Left ventricle myocardium inferior (tissue), 1 donor: Measurements from ENCODE around the gene CCR4. TPM values are rescaled to one million over a fixed set of nuclear protein-coding genes. Genes with fewer than 3 reads are reported as not detected.

Experiments
- DNase-seq: peaks from one replicate; pipeline ENCODE4 v3.0.0-alpha.2; 2020
- H3K27ac ChIP-seq: fragments of 200-600 bp; replicated peaks from 2 replicates; pipeline ENCODE4 v1.8.0; 2021
- H3K27me3 ChIP-seq: fragments of 200-600 bp; 2 replicates; pipeline ENCODE4 v1.8.0; 2021; ENCODE audit warnings: low read depth
- H3K36me3 ChIP-seq: fragments of 200-600 bp; 2 replicates; pipeline ENCODE4 v1.8.0; 2021
- H3K4me1 ChIP-seq: fragments of 200-600 bp; 2 replicates; pipeline ENCODE4 v1.8.0; 2021
- H3K4me3 ChIP-seq: fragments of 200-600 bp; 2 replicates; pipeline ENCODE4 v1.8.0; 2021; ENCODE audit warnings: mild to moderate bottlenecking, moderate library complexity
- H3K9me3 ChIP-seq: fragments of 200-600 bp; replicated peaks from 2 replicates; pipeline ENCODE4 v1.8.0; 2021
- intact Hi-C: fragments of 100-400 bp; cut with micrococcal nuclease; formaldehyde crosslinking; loops from one replicate; pipeline ENCODE4 v1.11.0; 2022
- total RNA-seq: library from RNA; stranded (reverse); fragmentation: NEBNext Ultra II Directional; extraction: Animal tissue kit (Norgen Biotek cat#: 25700); gene quantifications from one replicate; pipeline ENCODE4 v1.2.1, GENCODE V29; 2021
- TF ChIP-seq, protein P1 (sequence below): fragments of 200-600 bp; IDR thresholded peaks from 2 replicates; pipeline ENCODE4 v1.8.0; 2021; ENCODE audit warnings: antibody characterized with exemption, mild to moderate bottlenecking, borderline replicate concordance
- donor health status: DM: no; HTN: yes; CAD: no; lungs with severe emphysema.

Gene CCR4
- total RNA-seq, 1 donor from 2014 or later, result not detected

DNA sequence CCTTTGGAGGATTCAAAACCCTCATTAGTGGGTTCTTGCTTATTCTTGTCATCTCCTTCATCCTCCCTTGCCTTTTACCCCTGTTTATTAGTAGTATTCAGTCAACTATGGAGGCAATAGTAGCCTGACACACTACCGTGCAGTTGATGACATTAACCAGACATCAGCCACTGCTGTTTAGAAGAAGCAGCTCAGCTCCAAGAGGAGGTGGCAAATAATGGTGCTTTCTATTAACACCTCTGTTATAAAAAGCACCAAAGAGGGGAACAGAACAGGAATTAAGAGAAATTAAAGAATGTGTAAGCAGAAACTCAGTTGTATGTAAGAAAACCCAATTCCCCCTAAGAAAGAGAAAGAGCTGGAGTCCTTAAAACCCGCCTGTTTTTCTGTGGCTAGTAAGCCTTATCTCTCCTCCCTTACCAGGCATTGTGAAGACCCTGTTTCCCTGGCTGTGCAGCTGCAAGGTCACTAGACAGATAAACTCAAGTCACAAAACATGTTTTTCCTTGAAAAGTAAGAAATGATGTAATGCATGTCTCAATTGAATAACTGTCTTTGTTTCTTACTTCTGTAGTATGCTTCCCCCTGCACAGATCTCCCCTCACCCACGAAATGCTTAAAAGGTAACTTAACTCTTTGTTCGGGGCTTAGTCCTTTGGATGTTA lies 21.2 kb downstream of the CCR4 start:
- intact Hi-C loops, result no loop called here
- H3K9me3 ChIP-seq, result no peaks in the 10 kb centered on the region
- TF ChIP-seq, protein P1, sequence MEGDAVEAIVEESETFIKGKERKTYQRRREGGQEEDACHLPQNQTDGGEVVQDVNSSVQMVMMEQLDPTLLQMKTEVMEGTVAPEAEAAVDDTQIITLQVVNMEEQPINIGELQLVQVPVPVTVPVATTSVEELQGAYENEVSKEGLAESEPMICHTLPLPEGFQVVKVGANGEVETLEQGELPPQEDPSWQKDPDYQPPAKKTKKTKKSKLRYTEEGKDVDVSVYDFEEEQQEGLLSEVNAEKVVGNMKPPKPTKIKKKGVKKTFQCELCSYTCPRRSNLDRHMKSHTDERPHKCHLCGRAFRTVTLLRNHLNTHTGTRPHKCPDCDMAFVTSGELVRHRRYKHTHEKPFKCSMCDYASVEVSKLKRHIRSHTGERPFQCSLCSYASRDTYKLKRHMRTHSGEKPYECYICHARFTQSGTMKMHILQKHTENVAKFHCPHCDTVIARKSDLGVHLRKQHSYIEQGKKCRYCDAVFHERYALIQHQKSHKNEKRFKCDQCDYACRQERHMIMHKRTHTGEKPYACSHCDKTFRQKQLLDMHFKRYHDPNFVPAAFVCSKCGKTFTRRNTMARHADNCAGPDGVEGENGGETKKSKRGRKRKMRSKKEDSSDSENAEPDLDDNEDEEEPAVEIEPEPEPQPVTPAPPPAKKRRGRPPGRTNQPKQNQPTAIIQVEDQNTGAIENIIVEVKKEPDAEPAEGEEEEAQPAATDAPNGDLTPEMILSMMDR, result no peak
- H3K36me3 ChIP-seq, result no peaks in the 10 kb centered on the region
- H3K4me1 ChIP-seq, result no peaks in the 10 kb centered on the region
- no peak overlapping the region for H3K4me3 ChIP-seq
- DNase-seq, result no peak
- H3K27ac ChIP-seq, result no peak overlapping the region
- no peaks in the 10 kb centered on the region for H3K27me3 ChIP-seq

DNA sequence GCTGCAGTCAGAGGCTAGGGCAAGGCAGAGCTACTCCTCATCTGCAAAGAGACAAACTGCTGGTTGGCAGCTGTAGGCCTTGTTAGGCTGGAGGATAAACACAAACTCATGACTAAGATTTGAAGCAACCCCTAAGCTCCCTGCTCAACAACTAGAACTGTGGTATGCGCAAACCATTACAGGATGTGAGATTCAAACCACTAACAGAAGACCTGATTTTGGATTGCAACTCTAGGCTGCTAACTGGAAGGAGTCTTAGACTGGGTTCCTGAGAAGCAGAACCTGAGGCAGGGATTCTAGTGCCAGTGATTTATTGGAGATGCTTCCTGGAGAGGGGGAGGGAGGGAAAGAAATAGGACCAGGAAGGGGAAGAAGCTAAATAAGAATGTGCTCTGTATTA lies 22.5 kb downstream of the CCR4 start:
- H3K27me3 ChIP-seq, result no peaks in the 10 kb centered on the region
- intact Hi-C loops, result no loop called here
- DNase-seq, result no peak
- no peak overlapping the region for H3K27ac ChIP-seq
- H3K36me3 ChIP-seq, result no peaks in the 10 kb centered on the region
- H3K4me3 ChIP-seq, result no peak overlapping the region
- H3K4me1 ChIP-seq, result no peaks in the 10 kb centered on the region
- no peaks in the 10 kb centered on the region for H3K9me3 ChIP-seq
- TF ChIP-seq, protein P1, result no peak

DNA sequence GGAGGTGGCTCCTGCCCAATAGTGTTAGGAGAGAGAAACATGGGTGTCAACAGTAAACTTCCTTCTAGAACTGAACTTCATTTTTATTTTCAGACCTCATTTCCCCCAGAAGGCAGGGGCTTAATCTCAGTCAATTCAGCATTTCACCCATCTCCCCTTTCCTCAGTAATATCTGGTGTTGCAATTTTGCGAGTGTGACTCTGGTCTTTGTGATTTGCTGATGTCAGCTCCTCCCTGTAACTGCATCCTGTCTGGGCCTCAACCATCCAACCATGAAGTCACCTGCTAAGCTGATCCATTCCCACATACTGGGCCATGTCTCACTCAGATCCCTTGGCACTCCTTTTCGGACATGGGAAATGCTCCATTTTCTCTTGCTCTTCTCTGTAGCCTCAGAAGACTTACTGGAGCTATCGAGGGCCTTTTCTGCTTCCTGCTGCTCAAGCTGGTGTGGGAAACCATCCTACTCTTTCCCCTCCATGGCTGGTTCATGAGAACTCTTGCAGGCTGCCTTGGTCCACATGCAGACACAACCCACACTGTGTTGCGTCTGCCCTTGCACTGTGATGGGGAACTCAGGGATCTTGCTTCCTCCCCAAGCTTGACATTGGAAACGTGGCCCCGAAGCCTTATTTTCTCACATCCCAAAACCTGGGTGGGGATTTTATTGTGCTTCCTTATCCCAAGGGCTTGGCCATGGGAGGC lies 24.6 kb downstream of the CCR4 start:
- Histone ChIP-seq H3K27ac (no peak overlapping the region), H3K27me3 (no peaks in the 10 kb centered on the region), H3K4me3 (no peak overlapping the region), H3K4me1 (no peaks in the 10 kb centered on the region), H3K36me3 (no peaks in the 10 kb centered on the region), H3K9me3 (no peaks in the 10 kb centered on the region)
- DNase-seq, result no peak
- TF ChIP-seq, protein P1, result no peak
- intact Hi-C loops, result no loop called here

DNA sequence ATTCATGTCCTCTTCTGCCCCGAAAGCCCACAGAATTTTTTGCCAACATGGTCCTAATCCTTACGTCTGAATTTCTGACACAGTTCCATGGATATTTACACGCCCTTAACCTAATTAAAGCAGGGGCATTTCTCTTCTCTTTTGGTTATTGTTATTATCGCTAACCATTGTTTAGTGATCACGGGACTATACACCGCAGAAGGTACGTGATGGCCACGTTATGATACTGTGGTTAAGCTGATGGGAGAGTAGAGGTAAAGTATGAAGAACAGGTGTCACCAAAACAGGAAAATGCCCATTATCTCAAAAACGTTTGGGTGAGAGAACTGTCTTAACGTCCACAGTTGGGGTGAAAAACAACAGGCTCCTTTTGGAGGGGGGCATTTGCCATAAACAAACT lies 26.4 kb downstream of the CCR4 start:
- Histone ChIP-seq H3K27me3 (no peaks in the 10 kb centered on the region), H3K4me3 (no peak overlapping the region), H3K9me3 (no peaks in the 10 kb centered on the region), H3K36me3 (no peaks in the 10 kb centered on the region), H3K27ac (no peak overlapping the region), H3K4me1 (no peaks in the 10 kb centered on the region)
- TF ChIP-seq, protein P1, result no peak
- no peak for DNase-seq
- intact Hi-C loops, result no loop called here

DNA sequence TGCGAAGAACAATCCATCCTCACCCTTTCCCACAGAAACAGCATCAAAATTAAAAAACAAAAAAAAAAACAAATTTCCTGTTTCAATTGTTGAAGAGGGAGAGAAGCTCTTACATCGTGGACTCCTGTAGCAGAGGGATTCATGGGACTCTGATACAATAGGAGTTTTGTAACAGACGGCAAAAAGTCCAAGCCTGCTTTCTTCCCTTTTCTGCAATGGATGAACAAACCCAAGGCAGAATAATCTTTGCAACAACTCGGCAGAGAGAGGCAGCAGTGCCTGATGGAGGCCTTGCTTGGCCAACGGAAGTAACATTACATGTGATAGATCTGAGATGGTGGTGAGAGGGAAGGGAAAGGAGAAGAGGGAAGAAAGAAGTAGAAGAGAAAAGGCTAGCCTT lies 26.9 kb downstream of the CCR4 start:
- Histone ChIP-seq H3K27me3 (no peaks in the 10 kb centered on the region), H3K27ac (no peak overlapping the region), H3K9me3 (no peaks in the 10 kb centered on the region), H3K4me3 (no peak overlapping the region), H3K4me1 (no peaks in the 10 kb centered on the region), H3K36me3 (no peaks in the 10 kb centered on the region)
- TF ChIP-seq, protein P1, result no peak
- no peak for DNase-seq
- intact Hi-C loops, result no loop called here
